Measurements from ENCODE around the gene ARMH3.

ARMH3 gene

GRCh38 chr10:101850749-101851148 lies 205.2 kb downstream of the ARMH3 start:
- DNase-seq = no peak

- no peak for DNase-seq
These were observed 207.1 kb downstream of the ARMH3 start for GRCh38 chr10:101848894-101849351.

- DNase-seq = no peak
These were observed 207.6 kb downstream of the ARMH3 start for GRCh38 chr10:101848408-101848807.

GRCh38 chr10:101845893-101846292 lies 210.1 kb downstream of the ARMH3 start:
- DNase-seq = no peak

GRCh38 chr10:101843032-101844021 lies 212.6 kb downstream of the ARMH3 start, which contains the start of gene KCNIP2:
Gene KCNIP2 (minus strand): TSS chr10:101843800. CDS start chr10:101843568, 232 bp downstream.
- DNase-seq = peak; percentile 40

DNA sequence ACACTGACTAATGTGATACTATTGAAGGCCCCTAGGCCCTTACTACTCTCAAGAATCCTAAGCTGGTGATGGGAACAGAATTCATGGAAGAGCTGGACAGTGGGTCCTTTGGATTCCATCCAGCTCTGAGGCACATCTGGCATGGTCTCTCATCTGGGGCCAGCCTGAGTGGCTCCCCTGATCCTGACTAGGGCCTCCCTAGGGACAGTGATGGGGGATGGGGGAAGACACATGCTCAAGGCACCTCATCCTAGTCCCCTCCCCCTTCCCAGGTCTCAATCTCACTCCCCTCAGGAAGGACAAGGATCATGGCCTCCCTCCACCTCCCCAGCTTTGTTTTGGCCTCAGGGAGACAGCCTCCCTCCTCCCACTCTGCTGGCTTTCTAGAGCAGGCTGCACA lies 214.1 kb downstream of the ARMH3 start:
- no peak for DNase-seq

DNA sequence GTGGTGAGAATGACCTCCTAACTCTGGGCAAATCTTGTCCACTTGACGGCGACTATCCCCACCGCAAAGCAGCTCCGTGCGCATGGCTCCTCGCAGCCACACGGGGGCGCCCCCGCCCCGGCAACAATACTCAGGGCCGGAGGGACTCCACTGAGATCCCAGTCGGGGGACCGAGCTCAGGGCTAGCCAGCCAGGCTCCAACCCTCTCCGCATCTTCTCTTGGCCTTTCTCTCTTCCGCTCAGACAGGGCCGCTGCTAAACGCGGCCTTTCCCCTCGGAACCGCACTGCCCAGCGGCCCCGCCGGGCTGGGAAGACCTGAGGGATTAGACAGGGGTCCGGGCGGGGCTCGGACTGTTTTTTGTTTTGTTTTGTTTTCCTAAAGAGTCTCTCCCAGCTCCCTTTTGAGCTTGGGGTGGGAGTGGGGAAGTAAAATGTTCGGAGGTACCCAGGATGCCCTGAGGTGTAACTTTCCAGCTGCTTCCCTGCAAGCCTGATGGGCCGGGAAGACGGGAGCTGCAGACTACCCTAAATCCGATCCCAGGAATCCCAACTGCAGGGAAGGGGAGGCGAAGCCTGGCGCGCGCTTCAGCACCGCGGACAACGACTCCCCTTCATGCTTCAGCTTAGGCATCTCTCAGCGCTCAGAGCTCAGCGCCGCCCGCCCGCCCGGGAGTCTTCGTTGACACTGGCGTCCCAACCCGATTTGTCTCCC lies 215.1 kb downstream of the ARMH3 start:
- peak; percentile 78 for DNase-seq

- DNase-seq = peak; percentile 23
These were observed 215.8 kb downstream of the ARMH3 start for GRCh38 chr10:101840102-101840684.

DNA sequence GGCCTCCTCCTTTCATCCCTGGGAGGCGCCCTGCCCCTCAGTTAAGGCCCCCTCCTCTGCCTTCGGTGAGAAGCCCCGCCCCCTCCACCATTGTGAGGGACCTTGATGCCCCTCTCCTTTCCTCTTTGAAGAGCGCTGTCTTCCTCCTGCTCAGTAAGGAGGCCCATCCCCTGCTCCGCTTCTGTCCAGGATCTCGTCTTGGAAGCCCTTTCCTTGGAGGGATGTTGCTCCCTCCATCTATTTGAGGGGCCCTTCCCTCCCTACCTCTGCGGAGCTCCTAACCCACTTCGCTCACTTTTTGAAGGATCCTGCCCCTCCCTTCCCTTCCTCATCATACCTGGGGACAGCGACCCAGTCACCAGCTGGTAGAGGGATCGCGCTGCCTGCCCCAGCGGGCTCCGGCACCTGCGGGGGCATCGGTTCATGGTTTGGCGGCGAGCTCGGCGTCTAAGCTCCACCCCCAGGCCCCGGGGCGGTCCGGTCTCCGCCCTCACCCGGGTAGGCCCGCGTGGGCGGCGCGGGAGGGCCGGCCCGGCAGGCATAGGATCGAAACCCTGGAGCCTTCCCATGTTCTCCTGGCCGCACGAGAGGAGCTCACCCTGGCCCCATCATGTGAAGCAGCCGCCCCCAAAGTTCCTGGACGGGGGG lies 216.4 kb downstream of the ARMH3 start:
- DNase-seq = peak; percentile 34

DNA sequence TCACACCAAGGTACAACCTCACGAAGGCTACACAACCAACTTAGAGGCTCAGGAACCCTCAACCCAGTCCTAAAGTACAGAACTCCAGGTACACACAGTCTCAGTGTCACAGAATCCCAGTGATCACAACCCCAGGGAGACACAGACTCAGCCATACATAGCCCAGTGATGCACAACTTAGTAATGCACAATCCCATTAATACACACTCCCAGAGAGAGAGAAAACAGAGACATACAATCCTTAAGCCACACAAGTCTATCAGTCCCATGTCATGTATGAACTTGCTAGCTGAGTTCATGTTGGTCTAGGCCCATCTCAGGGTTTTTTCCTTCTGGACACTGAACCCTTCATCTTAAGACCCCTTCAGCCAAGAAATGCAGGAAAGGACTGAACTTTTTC lies 217.0 kb downstream of the ARMH3 start:
- DNase-seq = no peak

DNA sequence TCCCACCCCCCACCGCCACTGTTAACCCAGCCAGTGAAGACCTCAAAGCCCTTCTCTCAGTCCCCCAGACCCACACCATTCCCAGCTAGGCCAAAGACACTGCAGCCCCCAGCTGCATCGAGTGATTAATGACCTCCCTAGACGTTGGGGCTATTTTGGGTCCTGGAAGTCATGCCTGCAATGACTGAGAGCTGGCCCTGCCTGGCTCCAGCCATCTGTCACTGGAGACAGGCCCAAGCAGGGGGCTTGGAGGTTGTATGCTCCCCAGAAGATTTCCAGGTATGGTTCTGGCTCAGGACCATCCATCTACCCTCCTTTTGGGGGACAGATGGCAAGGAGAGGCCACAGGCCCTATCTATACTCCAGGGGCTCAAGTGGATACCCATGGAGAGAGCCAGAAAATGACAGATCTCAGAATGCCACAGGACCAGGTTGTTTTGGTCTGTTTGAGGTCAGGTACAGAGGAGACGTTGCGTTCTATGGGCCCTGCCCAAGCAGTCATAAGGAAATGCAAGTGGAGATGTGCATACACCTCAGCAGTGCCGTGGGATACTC lies 217.5 kb downstream of the ARMH3 start:
- DNase-seq = no peak

DNA sequence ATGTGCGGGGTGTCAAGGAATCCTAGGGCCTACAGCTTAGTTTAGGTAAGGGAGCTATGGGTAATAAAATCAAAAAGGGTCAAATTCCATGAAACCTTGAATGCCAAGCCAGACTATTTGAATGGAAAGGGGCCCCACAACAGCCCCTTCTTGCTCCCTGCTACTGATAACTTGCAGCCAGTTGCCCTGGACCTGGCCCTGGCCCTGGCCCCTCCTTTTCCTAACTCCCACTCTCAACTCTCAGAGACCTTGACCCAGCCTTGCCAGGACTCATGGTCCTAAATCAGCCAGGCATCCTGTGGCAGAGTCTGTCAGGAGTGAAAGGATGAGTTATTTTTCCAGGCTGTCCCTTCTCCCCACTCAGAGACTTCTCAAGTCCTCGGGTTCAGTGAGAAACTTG lies 218.2 kb downstream of the ARMH3 start:
- DNase-seq = no peak

DNA sequence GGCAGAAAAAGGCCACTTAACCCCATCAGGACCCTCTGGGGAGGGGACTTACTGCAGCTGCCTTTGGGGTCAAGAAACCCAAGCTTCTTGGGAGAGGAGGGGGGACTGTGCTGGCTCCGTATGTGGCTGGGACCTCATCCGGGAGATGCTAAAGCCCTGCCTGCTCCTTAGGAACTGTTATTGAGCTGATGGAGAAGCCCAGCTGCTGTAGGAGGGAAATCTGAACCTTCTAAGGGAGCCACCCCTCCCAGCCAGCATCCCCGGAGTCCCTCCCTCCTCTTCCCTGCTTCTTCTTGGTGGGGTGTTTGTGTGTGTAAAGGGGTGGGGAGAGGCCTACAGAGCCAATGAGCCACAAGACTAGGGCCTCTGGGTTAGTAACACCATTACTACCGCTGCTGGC lies 220.6 kb downstream of the ARMH3 start:
- DNase-seq = no peak

- no peak for DNase-seq
These were observed 221.6 kb downstream of the ARMH3 start for GRCh38 chr10:101834341-101834740.

- no peak for DNase-seq
These were observed 222.5 kb downstream of the ARMH3 start for GRCh38 chr10:101833466-101833865.

GRCh38 chr10:101832325-101832771 lies 223.6 kb downstream of the ARMH3 start:
- DNase-seq = no peak

DNA sequence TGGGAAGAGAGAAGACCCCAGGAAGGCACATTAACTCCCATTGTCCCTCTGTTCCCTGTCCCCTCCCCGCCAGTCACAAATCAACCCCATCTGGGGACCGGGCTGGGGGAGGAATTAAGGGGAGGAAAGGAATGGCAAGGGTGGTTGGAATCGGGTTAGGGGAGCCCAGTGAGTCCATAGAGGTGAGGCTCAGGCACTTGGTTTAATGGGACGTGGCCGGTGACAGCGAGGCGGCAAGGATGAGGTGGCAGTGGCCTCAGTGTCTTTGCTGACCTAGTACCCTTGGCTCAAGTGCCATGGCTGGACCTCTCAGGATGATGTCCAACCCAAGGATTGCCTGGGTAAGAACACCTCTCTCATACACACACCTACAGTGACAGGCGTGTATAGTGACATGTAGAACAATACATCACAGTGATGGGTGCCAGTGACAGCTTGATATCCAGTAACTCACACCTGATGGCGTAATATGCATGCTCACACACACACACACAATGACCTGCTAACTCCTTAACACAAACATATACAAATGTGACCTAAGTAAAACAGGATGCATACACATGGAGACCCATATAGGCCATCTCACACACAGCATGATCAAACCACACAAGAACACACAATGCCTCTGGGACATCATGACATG lies 224.7 kb downstream of the ARMH3 start:
- DNase-seq = no peak

- peak; percentile 71 for DNase-seq
These were observed 225.4 kb downstream of the ARMH3 start for GRCh38 chr10:101830322-101831168.

- DNase-seq = peak; percentile 26
These were observed 226.2 kb downstream of the ARMH3 start for GRCh38 chr10:101829561-101830315.
